NCI-H2171 treated with DMSO at 0.1 percent for 48 hours (cell line): ENCODE results near the gene TUBGCP6.
A peak's percentile ranks its signal among the peaks of the same experiment; 100 is the strongest.

ENCODE experiments used
- DNase-seq: peaks from one replicate; lab custom pipeline; 2025; lab: John Stamatoyannopoulos, UW

The TUBGCP6 gene

DNA sequence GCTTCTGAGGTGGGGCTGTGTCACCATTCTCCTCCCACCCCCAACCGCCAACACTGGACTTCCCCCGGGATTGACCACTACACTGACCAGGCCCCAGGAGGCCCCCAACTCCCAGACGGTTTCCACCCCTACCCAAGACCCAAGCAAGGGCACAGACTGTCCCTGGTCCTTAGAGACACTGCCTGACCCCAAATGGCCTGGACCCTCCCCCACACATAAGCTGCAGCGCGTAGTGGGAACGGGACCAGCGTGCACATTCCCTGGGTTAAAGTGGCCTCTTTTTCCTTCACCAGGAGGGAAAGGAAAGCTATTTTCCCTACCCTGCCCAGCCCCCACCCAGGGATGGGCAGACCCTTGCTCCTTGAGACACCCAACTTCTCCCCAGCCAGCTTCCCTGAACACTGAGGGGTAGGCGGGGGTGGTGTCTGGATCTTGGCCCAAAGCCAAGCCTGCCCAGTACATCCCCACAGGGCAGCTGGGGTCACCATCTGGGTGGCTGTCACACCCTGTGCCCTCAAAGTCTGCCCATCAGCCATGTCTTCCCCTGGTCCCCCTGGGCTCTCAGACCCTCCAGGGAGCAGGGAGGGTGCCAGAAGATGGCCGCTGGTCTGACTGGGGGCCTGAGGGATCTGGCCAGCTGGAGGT is 18.3 kb upstream of the TUBGCP6 start:
- DNase-seq, result no peak

DNA sequence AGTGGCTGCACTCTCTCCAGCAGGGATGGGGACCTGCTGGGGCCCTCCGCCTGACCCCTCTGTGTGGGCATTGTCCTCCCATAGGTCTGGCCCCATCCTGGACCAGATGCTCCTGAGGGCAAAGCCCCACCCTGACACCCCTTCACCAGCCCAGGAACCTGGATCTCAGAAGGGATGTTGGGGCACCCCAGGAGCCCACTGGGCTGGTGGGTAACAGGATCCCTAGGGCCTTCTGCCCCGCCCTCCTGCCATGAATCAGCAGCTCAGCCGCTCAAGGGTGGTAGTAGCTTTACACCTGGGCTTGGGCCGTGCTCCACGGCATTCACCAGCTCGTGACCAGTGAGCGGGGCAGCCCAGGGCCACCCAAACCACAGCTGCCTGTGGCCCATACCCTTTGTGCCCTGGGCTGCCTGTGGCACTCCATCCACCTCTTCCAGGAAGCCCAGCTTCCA is 17.7 kb upstream of the TUBGCP6 start:
- DNase-seq, result peak; percentile 31

DNA sequence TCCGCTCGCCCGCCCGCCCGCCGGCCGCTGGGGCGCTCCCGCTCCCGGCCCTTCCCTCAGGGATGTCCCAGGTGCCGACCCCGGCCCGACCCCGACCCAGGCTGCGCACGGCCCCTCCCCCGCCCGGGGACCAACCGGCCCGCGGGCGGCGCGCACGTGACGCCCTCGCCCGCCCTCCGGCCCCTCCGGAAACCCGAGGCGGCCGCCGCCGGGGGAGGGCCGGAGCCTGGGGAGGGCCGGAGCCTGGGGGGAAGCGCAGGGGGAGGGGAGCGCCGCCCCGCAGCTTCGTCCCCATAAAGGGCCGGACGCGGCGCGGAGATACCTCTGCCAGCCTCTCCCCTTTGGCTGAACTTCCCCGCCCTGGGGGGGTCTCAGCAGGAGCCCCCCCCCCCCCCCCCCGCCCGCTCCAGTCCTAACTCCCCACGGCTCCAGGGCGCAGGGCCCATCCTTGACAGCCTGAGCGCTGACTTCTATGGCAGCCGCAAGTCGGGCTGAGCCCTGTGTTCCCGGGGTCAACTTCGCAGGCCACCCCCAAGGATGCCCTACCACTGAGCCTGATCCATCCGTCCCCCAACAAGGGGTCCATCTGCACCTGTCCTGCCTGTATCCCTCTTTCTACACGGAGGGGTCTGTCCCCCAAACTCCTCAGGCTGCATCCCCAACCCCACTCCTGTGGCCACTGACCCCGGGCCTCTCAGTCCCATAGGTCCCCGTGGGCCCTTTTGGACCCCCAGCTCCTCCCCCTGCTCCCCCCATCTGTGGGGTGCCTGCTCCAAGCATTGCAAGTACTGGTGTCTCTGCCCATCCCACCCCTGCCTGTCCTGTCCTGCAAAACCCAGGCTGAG is 17.0 kb upstream of the TUBGCP6 start, which contains the start of gene MAPK12:
MAPK12 (minus strand) TSS at position 69 of the 845 bp plus-strand sequence. CDS start 174 bp downstream, outside the sequence.
- DNase-seq, result peak; percentile 22

DNA sequence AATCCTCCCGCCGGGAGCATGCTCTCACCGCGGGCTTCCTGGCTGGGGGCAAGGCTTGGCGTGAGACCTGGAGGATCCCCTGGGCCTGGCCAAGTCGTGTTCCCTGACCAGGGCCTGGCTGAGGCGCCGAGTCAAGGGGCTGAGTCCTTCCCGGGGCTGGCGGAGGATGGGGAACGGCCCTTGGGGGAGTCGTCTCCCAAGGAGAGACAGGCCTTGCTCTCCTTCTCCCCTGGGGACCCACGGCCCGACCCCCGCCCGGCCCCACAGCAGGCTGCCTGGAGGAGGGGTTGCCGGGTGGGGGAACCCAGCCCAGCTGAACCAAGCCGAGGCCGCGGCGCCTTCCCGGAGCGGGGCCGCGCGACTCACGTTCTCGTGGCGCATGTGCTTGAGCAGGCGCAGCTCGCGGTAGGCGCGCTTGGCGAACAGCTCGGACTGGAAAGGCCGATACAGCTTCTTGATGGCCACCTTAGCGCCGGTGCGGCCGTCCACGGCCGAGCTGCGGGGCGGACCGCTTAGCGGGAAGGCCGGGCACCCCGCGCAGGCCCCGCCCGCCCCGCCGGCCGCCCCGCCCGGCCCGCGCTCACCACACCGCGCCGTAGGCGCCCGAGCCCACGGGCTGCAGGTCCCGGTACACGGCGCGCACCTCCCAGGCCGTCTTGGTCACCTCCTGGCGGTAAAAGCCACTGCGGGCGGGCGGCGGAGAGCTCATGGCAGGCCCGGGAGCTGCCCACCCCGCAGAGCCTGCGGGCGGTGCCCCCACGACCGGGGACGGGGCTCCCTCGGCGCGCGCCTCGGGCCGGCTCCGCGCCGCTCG is 16.2 kb upstream of the TUBGCP6 start:
- peak; percentile 63 for DNase-seq

DNA sequence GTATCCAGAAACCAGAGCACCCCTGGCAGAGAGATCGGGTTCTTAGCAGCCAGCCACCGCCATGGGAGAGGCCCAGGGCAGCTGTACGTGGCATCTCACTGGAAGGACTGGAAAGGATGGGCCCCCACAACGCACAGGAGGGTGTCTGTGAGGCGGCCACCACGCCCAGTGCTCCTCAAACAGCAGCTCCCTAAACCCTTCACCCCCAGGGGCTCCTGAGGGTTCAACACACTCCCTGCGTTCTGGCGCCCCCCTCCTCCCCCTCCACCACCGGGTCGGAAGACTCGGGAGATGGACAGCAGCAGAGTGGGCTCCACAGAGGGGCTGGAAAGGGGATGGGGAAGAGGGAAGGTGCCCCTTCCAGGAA is 15.6 kb upstream of the TUBGCP6 start:
- DNase-seq, result no peak

DNA sequence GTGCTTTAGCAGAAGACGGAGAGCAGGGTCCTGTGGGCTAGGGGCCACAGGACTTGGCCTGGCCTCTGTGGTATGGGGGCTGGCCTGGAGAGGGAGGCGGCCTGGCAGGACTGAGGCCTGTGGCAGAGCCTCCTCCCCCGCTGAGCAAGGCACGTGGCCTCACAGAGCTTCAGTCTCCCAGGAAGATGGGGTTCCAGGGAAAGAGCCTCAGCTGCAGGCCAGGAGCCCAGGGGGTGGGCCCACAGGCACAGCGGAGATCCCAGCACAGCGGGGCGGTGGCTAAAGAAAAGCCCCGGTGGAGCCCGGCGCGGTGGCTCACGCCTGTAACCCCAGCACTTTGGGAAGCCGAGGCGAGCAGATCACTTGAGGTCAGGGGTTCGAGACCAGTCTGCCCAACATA is 14.5 kb upstream of the TUBGCP6 start:
- no peak for DNase-seq

DNA sequence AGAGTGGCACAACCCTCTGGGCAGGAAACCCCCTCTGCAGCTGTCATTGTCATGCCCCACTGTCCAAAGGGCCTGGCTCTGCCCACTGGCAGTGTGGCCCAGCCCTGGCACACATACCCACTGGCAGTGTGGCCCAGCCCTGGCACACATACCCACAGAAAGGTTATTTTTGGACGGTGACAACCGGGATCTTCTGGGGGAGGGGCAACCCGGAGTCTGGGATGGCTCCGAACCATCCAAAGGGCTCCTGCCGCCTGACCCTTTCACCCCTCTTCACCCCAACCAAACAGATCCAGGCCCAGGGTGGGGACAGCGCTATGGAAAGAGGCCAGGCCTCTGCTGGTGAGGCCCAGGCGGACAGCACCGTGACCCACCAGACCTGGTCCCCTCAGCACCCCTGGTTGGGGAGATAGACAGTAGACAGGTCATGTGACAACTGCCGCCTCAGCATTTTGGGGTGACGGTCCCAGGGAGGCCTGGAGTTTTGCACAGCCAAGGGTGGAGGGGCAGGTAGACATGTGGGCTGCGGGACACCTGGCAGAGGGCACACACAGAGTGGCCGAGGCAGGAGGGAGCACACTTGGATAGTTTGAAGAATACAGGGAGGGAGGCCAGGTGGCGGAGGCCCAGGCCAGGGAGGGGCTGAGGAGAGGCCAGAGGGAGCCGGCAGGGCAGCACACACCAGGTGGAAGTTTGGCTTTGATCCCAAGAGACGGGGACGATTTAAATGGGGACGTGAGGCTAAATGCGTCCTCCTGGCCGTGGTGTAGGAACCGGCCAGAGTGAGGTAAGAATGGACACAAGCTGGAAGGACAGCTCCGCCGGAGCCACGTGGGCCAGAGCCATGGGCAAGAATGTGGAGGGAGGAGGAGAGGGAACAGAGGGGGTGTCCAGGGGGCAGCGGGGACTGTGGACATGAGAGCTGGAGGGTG is 13.8 kb upstream of the TUBGCP6 start:
- DNase-seq, result no peak

DNA sequence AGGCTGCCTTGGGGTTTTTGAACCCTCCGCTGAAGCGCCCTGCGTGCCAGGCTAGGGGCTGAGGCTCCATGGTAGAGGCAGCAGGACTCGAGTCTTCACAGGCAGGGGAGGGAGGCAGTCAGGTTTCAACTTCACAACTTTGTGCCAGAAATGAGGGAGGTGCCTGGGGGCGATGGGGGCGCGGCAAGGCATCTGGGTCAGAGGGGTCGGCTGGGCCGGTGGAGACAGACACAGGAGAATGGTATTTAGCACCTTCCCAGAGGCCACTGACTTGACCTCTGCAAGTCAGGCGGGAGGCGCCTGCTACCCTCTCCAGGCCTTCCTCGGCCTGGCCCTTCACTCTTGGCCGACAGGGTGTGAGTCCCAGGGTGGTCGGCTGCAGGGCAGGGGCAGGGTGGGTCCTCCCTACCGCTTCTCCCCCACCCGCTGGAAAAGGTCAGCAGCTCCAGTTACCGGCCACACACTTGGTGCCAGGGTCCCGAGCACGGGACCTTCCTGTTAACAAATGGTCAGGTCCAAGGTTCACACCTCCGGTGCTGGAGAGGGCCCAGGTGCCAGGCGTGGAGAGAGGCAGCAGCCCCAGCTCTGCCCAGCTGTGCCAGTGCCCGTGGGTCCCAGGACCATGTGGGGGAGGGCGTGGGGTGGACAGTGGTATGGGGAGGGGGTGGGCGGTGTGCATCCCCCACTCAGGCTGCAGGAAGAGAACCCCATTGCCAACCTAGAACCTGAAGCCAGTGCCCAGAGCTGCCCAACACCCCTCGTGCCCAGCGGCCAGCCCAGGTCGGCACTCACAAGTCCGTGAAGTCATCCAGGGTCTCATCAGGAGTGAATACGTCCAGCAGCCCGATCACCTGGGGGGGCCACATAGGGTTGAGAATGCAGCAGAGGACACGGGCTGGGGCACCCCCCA is 12.9 kb upstream of the TUBGCP6 start:
- no peak for DNase-seq

DNA sequence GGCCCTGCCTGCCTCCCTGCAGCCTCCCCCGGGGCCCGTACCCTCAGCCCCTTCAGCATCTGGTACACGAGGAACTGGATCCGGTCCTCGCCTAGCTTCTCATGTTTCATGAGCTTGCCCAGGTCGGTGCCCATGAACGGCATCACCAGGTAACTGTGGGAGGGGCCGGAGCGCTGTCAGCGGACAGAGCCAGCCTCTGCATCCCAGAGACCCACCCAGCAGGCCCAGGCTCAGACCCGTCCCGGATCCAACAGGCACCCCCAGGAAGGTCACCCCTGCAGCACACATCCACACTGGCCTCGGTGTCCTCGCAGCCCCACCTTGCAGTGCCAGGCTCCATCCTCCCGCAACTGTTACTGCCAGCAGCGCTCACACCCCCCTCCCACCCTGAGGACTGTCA is 12.2 kb upstream of the TUBGCP6 start:
- DNase-seq, result peak; percentile 69

DNA sequence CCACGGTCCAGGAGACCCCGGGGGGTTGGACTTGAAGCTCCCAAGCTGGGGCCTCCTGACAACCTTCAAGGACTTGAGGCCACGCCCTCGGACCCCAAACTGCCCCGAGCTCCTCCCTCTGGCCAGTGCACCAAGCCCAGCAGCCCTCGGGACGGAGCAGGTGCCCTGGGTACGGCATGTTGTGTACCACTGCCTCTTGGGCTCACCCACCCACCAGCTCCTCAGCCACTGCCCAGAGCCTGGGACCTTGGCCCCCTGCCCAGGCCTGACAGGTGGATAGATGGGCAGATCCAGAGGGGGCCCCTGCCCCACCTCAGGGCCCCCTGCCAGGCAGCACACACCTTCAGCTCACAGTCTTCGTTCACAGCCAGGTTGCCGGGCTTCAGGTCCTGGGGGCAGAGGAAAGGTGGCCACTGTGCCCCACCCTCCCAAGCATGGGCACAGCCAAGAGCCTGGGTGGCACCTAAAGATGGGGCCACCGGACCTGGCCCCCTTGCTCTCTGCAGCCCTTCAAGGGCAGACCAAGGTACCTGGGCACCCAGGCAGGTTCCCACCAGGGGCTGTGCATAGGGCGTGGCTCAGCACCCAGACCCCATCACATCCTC is 11.5 kb upstream of the TUBGCP6 start:
- DNase-seq, result no peak

DNA sequence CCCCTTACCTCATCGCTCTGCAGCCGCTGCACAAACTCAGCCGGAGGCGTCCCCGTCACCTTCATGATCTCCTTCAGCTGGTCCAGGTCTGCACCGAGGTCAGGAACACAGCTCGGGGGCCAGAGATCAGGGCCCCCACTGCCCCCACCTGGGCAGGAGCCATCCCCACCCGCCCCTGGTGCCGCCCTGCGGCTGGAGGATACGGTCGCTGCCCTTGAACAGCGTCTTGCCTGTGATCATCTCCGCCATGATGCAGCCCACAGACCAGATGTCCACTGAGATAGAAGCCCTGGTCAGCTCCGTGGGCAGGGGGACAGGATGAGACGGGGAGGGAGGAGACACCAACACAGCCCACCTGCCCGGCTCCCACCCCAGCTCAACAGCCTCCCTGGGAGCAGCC is 10.8 kb upstream of the TUBGCP6 start:
- DNase-seq, result no peak

DNA sequence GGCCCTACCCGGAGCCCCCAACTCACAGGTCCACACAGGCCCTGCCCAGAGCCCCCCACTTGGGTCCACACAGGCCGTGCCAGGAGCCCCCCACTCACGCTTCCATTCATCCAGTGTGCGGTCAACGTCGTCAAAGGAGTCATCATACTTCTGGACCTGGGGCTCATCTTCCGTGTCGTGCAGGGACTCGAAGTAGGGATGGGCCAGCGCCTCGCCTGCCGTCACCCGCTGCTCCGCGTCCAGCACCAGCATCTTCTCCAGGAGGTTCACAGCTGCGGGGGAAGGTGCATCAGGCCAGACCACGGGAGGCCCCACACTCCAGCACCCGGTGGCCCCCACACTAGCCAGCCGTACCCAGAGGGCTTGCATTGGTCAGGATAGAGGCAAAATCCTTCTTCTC is 10.3 kb upstream of the TUBGCP6 start:
- no peak for DNase-seq

DNA sequence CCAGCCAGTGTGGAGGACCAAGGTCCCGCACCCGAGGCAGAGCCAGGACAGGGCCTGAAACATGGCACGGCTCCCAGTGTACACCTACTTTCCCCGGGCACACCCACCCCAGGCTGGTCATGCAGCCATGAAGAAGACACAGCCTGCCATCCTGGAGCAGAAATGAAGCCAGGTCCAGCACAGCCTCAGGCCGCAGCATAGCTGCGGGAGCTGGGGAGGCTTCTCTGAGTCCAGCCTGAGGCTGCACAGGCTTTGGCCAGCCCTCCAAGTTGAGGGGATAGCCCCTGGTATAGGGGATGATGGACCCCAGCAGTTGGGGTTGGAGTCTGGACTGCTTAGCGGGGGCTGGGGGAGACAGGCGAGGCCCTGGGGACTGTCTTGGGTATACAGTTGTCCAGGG is 9.1 kb upstream of the TUBGCP6 start:
- no peak for DNase-seq

DNA sequence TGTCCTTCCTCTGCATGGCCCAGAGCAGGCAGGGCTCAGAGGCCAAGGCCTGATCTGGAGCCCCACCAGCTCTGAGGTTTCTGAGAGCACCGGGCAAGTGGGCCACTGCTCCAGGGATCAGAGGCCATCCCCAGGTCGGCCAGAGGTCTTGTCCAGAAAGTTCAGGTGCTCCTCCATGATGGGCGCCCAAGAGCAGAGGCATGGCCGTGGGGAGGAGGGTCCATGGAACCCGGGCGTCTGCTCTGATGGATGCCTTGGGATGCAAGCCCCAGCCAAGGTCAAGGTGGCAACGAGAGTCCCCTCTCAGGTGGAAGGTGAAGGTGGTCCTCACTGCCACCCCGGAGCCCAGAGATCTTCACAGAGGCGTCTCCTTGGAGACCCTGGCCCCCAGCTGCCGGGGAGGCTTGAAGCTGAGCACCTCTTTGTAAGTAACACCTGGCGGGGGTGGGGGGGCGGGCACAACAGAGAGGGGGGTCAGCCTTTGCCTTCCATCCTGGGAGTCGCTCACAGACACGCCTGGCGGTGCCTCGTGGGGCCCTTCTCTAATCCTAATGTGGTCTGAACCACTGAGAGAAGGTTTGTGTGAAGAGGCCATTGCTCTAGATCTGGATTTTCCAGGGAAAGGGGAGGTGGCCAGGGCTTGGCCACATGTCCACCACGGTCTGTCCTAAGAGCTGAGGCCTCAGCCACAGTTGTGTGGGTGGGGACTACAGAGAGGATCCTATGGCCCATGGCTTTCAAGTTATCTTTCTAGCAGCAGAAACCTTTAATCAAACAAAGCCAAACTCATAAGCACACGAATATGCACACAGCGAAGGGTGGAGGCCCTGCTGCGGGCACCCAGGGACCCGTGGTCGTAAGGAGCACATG is 8.5 kb upstream of the TUBGCP6 start:
- DNase-seq, result no peak

DNA sequence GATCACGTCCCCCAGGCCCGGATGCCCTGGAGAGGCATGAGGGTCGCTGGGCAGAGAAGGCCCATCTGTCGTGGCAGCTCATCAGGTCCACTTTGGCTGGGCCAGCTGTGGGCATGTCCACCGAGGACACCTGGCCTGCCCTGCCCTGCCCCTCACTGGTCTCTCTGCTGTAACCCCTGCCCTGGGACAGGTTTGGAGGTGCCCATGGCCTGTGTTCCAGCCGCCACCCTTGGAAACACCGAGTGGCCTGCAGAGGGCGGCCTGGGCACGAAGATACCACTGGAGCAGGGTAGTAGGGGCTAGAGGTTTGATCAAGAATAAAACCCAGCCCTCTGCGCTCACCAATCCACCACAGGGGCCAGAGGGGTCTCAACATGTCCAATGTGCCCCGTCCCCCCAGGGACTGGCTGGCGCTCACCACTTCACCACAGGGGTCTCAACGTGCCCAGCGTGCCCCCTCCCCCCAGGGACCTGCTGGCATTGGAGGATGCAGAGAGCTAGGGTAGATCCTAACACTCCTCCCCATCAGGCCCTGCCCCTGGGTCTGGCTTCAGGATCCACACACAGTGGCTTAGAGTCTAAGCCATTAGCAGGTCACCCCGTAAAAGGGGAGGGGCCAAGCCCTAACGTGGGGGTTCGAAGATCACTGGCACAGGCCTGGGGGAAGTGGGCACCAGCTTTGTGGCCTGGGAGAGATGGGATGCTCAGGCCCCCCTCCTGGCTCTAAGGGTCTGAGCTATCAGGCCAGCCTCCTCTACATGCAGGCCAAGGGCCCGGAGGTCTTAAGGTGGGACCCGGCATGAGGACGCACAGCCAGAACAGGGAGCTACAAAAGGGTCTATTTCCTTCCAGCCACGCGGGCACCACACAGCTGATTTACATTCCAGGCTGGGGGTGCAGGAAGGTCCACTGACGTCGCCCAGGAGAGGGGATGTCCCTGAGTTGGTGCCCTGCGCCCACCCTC is 7.5 kb upstream of the TUBGCP6 start:
- peak; percentile 22 for DNase-seq

DNA sequence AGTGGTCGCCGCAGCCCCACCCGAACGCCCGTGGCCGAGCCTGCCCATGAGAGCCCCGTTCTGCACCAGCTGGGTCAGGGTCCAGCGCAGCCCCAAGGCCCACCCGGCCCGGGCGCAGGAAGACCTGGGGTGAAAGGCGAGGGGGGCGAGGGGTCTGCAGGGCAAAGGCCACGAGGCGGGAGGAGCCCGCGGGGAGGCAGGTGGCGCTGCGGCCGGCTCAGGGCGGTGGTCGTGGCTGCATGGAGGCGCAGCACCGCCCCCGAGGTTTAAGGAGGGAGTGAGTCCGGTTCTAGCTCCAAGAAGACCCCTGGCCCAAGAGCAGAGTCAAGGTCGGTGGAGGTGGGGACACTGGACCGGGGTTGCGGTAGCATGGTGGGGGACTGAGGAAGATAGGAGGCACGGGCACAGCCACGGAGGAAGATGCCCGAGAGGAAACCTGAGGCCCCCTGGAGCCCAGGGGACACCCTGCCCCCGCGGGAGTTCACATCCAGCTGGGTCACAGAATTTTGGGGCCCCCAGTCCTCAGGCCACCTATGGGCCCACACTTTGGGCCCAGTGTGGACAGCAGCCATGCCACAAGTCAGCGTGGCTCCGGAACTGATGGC is 6.8 kb upstream of the TUBGCP6 start:
- DNase-seq, result no peak
